ENCODE measurements around the gene CEBPB. TPM values are rescaled to one million over a fixed set of nuclear protein-coding genes. Genes with fewer than 3 reads are reported as not detected.

Gene CEBPB
- polyA plus RNA-seq, 1 donor (not counting 4 experiments of a cell fraction or from before 2014, with no cell fraction given): 15.8 TPM

DNA sequence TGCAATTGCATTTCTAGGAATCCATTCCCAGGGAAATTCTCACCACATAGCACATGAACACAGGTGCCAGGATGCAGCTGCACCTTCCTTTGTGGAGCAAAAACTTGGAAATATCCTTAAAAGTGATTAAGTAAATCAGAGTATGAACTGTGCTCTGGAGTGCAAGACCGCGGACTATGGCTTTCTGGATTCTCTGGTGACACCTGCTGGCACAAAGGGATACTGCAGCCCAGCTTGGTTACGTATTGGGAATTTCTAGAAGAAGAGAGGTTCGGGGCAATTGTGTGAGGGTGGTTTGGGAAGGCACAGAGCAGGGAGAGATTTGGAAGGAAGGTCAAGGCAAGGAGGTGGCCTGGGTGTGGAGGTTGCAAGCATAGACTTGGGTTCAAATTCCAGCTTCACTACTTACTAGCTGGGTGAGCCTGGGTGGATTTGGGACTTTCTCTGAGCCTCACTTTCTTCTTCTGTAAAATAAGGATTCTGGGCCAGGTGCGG is 21.3 kb upstream of the CEBPB start:
- FAIRE-seq: no peak
- no peaks in the 10 kb centered on the region for H3K79me2 ChIP-seq (ENCODE audit: control insufficient read depth, insufficient read depth, low read length)
- peaks cover 15% of the 10 kb centered on the region for H3K4me1 ChIP-seq (ENCODE audit: control insufficient read depth, extremely low read depth, insufficient read depth, low read length)
- no peaks in the 10 kb centered on the region for H4K20me1 ChIP-seq (ENCODE audit: control insufficient read depth, extremely low read depth, insufficient read depth, low read length)
- H3K9me1 ChIP-seq (ENCODE audit: control insufficient read depth, extremely low read depth, insufficient read depth, low read length): no peaks in the 10 kb centered on the region
- dilution Hi-C loops (cut with MboI; ENCODE audit: extremely low pct_ligation_motif_present, low sequenced_read_pairs): no loop called here
- no peak overlapping the region for H3K27ac ChIP-seq (ENCODE audit: control insufficient read depth, insufficient read depth, low read length)
- H3K4me2 ChIP-seq (ENCODE audit: control insufficient read depth, extremely low read depth, insufficient read depth, low read depth, low read length): no peak overlapping the region
- TF ChIP-seq CTCF (optimal IDR thresholded peaks at IDR 0.05 in 1 of 3, IDR thresholded peaks at IDR 0.05 in 1 of 3, conservative IDR thresholded peaks at IDR 0.05 in 1 of 3; ENCODE audit: extremely low read depth in 1 of 3, insufficient read depth in 2 of 3, low read length in 3 of 3) (peak; percentile 82 to 99 (median 90)), EZH2 (IDR thresholded peaks at IDR 0.05; ENCODE audit: low read length) (no peak)
- DNase-seq (ENCODE audit: low read depth, low spot score): no peak
- H2AFZ ChIP-seq (ENCODE audit: control insufficient read depth, low read length): no peak overlapping the region
- H3K4me3 ChIP-seq (ENCODE audit: control insufficient read depth in 2 of 3, extremely low read depth in 1 of 3, insufficient read depth in 2 of 3, low read depth in 1 of 3, low read length in 3 of 3): no peak overlapping the region
- H3K9ac ChIP-seq (ENCODE audit: control insufficient read depth, extremely low read depth, insufficient read depth, low read length): no peak overlapping the region
- no peaks in the 10 kb centered on the region for H3K36me3 ChIP-seq (ENCODE audit: control insufficient read depth in 2 of 2, extremely low read depth in 1 of 2, insufficient read depth in 2 of 2, low read length in 2 of 2)
- no peaks in the 10 kb centered on the region for H3K9me3 ChIP-seq (ENCODE audit: control insufficient read depth, low read depth, low read length)
- no peaks in the 10 kb centered on the region for H3K27me3 ChIP-seq (ENCODE audit: control insufficient read depth, extremely low read depth, insufficient read depth, low read length)

GRCh38 chr20:50170549-50171220 is 19.9 kb upstream of the CEBPB start:
- Histone ChIP-seq H3K36me3 (ENCODE audit: control insufficient read depth in 2 of 2, extremely low read depth in 1 of 2, insufficient read depth in 2 of 2, low read length in 2 of 2) (no peaks in the 10 kb centered on the region), H3K9me3 (ENCODE audit: control insufficient read depth, low read depth, low read length) (no peaks in the 10 kb centered on the region), H3K4me2 (ENCODE audit: control insufficient read depth, extremely low read depth, insufficient read depth, low read depth, low read length) (no peak overlapping the region), H3K27ac (ENCODE audit: control insufficient read depth, insufficient read depth, low read length) (no peak overlapping the region), H3K9ac (ENCODE audit: control insufficient read depth, extremely low read depth, insufficient read depth, low read length) (no peak overlapping the region), H3K4me3 (ENCODE audit: control insufficient read depth in 2 of 3, extremely low read depth in 1 of 3, insufficient read depth in 2 of 3, low read depth in 1 of 3, low read length in 3 of 3) (no peak overlapping the region), H3K4me1 (ENCODE audit: control insufficient read depth, extremely low read depth, insufficient read depth, low read length) (peaks cover 8% of the 10 kb centered on the region), H3K27me3 (ENCODE audit: control insufficient read depth, extremely low read depth, insufficient read depth, low read length) (no peaks in the 10 kb centered on the region), H4K20me1 (ENCODE audit: control insufficient read depth, extremely low read depth, insufficient read depth, low read length) (no peaks in the 10 kb centered on the region), H3K79me2 (ENCODE audit: control insufficient read depth, insufficient read depth, low read length) (no peaks in the 10 kb centered on the region), H3K9me1 (ENCODE audit: control insufficient read depth, extremely low read depth, insufficient read depth, low read length) (no peaks in the 10 kb centered on the region), H2AFZ (ENCODE audit: control insufficient read depth, low read length) (no peak overlapping the region)
- TF ChIP-seq EZH2 (IDR thresholded peaks at IDR 0.05; ENCODE audit: low read length): no peak
- no peak for TF ChIP-seq CTCF (optimal IDR thresholded peaks at IDR 0.05 in 1 of 3, IDR thresholded peaks at IDR 0.05 in 1 of 3, conservative IDR thresholded peaks at IDR 0.05 in 1 of 3; ENCODE audit: extremely low read depth in 1 of 3, insufficient read depth in 2 of 3, low read length in 3 of 3)
- DNase-seq (ENCODE audit: low read depth, low spot score) (no peak), FAIRE-seq (no peak)
- dilution Hi-C loops (cut with MboI; ENCODE audit: extremely low pct_ligation_motif_present, low sequenced_read_pairs): no loop called here
